Fibroblast of villous mesenchyme (primary cell): Measurements from ENCODE around the gene FAM193B. TPM values are rescaled to one million over a fixed set of nuclear protein-coding genes. Genes with fewer than 3 reads are reported as not detected.

Experiments used
- DNase-seq: peaks from one replicate; pipeline ENCODE4 v3.0.0-alpha.2; 2010; ENCODE audit warnings: low read depth
- H3K4me3 ChIP-seq: 2 replicates; pipeline ENCODE4 v1.5.1; 2011; ENCODE audit warnings: low read depth, mild to moderate bottlenecking, low read length
- CTCF ChIP-seq: IDR thresholded peaks from 2 replicates; pipeline ENCODE4 v1.5.1; 2012; ENCODE audit warnings: low read depth, mild to moderate bottlenecking, low read length; ENCODE audit not compliant: insufficient read depth
- total RNA-seq: library from RNA; depleted of rRNA; stranded (reverse); fragments of >200 nt; gene quantifications from 2 replicates; pipeline ENCODE4 v1.2.3, GENCODE V29; 2012

FAM193B gene
- total RNA-seq, 1 donor = 26.3 TPM

DNA sequence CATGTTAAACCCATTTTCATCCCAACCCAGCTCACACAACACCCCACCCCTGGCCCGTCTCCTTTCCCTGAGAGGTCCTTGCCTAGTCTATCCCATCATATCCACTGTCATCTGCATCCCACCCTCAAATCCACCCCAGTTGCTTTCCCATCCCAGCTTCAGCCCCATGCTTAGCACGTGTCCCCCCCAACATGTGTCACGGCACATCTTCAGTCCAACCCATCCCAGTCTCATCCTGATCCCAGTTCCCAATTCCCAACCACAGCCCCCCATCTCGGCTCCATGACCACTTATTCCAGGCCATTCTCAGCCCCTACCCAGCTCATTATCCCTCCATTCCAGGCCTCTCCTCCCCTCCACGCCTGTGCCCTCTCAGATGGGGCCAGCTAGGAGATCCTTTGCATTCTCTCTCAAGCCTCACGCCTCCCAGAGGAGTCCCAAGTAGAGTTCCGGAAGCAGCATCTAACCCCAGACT, 80.3 kb downstream of the FAM193B start:
- DNase-seq = peak; percentile 35
- H3K4me3 ChIP-seq = no peak overlapping the region
- TF ChIP-seq CTCF = no peak

DNA sequence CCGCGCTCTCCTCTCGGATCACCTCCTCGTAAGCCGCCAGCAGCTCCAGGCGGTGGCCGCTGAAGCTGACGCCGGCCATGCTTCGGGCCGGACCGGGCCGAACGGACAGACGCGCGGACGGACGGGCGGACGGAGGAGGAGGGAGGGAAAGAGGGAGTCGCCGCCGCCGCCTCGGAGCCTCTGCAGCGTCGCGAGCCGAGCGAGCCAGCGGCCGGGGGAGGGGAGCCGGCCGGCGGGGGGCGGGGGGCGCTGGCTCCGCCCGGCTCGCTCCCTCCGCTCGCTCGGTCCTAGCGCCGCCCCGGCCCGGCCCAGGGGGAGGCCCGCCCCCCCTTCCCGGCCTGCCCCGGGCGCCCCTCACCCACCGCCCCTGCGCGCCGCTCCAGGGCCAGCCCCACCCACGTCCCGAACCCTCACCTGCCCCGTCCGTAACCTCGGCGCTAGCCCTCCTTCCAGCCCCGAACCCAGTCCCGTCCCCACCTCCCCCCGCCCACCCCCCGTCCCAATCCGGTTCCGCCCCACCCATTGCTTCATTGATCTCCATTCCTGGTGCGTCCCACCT, 80.8 kb downstream of the FAM193B start, which contains the start of gene DBN1:
Gene DBN1 (minus strand): TSS at position 192 of the 559 bp plus-strand sequence. CDS start 113 bp downstream, at position 79.
- H3K4me3 ChIP-seq = peak within 1 kb of the TSS; percentile 87
- DNase-seq = peak; percentile 45
- TF ChIP-seq CTCF = no peak

GRCh38 chr5:177472460-177473442, 81.6 kb downstream of the FAM193B start:
- H3K4me3 ChIP-seq = peak overlapping the region; percentile 87
- peak; percentile 19 for DNase-seq
- TF ChIP-seq CTCF = no peak

DNA sequence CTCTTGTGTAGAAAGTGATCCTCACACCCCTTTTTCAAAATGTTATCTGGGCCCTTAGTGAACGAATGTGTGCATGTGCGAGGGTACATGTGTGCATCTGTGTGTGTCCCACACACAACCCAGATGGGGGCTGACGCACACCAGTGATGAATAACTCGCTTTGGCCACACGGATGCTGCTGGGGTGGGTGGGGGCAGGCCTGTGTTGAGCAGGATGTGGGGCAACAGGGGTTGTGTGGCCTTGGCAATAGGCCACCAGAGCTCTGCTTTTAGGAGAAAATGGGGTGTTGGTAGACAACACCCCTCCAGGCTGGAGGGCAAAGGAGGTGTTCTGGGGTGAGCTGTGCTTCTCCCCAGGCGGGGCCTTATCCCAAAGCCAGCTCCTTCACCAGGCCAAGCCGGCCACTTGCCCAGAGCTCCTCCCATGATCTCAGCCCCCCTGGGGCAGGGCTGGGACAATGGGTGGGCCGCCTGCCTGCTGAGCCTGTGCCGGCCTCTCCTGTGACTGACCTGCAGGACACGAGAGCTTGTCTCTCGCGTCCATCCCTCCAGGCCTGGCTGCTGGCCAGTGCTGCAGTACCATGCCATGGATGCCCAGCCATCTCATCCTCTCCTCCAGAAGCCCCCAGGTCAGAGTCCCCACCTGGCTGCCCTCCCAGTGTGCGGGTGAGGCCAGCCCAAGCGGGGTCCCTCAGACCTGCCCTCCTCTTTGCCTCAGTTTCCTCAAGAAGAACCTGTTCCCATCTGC, 82.6 kb downstream of the FAM193B start:
- TF ChIP-seq CTCF = no peak
- DNase-seq = peak; percentile 38
- peak overlapping the region; percentile 87 for H3K4me3 ChIP-seq

DNA sequence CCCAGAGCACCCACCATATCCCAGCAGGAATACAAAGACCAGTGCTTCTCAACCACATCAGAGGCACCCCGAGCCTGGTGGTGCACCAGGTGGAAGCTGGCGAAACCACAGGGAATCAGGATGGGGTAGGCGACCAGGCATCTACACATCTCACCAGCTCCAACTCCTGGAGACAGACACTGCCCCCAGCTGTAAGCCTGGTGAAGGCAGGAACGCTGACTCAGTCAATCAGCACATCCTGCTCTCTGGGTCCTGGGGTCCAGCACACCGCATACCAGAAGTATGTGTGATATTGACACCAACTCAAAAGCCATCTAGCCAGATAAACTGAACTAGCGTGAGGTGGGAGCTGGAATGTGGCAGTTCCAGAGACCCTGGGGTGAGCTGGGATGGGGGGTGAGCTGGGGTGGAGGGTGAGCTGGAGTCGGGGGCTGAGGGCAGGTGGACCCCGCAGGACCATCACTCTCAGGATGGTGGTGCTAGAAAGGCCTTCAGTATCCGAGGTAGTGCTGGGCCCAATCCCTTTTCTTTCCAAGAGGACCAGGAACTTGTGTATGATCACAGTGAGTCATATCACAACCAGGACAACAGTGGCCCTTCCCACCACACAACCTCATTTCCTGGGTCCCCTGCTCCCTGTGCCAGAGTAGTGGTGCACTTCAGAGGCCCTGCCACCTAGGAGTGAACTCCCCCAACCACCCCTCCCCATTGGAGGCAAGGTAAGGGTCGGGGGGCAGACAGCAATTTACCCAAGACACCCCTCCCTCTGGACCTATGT, 83.4 kb downstream of the FAM193B start:
- DNase-seq = peak; percentile 27
- H3K4me3 ChIP-seq = no peak overlapping the region
- no peak for TF ChIP-seq CTCF

Other genes starting within 250 kb of the FAM193B start
- 7.7 and 9.1 TPM in 2 replicates for gene MXD3, start 242.7 kb downstream of the FAM193B start, total RNA-seq
- gene LMAN2, start 202.9 kb downstream of the FAM193B start, total RNA-seq = 284 and 355 TPM in 2 replicates
- 3.5 TPM in 2 replicates for gene RGS14, start 196.6 kb downstream of the FAM193B start, total RNA-seq
- not detected in 2 replicates for gene SLC34A1, start 170.1 kb downstream of the FAM193B start, total RNA-seq
- gene PFN3, start 153.9 kb downstream of the FAM193B start, total RNA-seq = not detected in 2 replicates
- gene F12, start 145.0 kb downstream of the FAM193B start, total RNA-seq = 0.43 and 0.64 TPM in 2 replicates
- gene GRK6, start 127.9 kb downstream of the FAM193B start, total RNA-seq = 24.2 and 26.4 TPM in 2 replicates
- gene PRR7, start 107.7 kb downstream of the FAM193B start, total RNA-seq = 4.5 and 4.7 TPM in 2 replicates
- 201 and 214 TPM in 2 replicates for gene DBN1, start 80.9 kb downstream of the FAM193B start, total RNA-seq
- 283 and 383 TPM in 2 replicates for gene PDLIM7, start 57.0 kb downstream of the FAM193B start, total RNA-seq
- 2.6 TPM in 2 replicates for gene DOK3, start 44.7 kb downstream of the FAM193B start, total RNA-seq
- 56.0 and 56.1 TPM in 2 replicates for gene DDX41, start 37.6 kb downstream of the FAM193B start, total RNA-seq
- gene TMED9, start 37.6 kb upstream of the FAM193B start, total RNA-seq = 113 and 130 TPM in 2 replicates
- gene B4GALT7, start 45.6 kb upstream of the FAM193B start, total RNA-seq = 30.3 and 30.7 TPM in 2 replicates
- not detected in 2 replicates for gene FAM153A, start 228.3 kb upstream of the FAM193B start, total RNA-seq